ENCODE measurements around the gene COL8A1. TPM values are rescaled to one million over a fixed set of nuclear protein-coding genes. Genes with fewer than 3 reads are reported as not detected.
A peak's percentile ranks its signal among the peaks of the same experiment; 100 is the strongest.

COL8A1 gene
- total RNA-seq, 2 donors from 2014 or later = 0.10 TPM; not detected in 1

DNA sequence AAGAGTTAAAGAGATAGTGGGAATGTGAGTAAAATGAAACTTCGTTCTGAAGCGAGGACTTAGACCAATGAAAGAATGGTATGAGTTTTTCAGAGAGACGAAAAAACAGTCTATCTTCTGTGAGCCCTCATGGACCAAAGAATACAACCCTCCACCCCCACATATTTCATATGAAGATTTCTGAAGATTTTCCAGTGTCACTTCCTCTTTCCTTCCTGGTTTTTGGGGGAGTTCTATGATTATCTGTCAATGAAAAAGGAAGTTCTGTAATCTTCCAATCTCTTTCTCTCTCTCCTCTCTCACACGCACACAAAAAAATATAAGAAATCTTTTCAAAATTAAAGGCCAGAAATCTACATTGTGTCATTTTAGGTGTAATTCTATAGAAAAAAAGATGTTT, 206.9 kb downstream of the COL8A1 start:
- no peaks in the 10 kb centered on the region for H3K9me3 Mint-ChIP-seq
- H3K4me1 Mint-ChIP-seq (ENCODE audit: low read depth) = peaks cover 26% of the 10 kb centered on the region
- peak overlapping the region; percentile 18 for H3K27ac Mint-ChIP-seq
- no peak for ATAC-seq (replicated peaks in 1 of 2)
- H3K36me3 Mint-ChIP-seq (ENCODE audit: insufficient read depth in 2 of 2) = no peaks in the 10 kb centered on the region
- no peak for DNase-seq
- H3K4me3 Mint-ChIP-seq = no peak overlapping the region
- H3K27me3 Mint-ChIP-seq (ENCODE audit: low read depth) = no peaks in the 10 kb centered on the region

DNA sequence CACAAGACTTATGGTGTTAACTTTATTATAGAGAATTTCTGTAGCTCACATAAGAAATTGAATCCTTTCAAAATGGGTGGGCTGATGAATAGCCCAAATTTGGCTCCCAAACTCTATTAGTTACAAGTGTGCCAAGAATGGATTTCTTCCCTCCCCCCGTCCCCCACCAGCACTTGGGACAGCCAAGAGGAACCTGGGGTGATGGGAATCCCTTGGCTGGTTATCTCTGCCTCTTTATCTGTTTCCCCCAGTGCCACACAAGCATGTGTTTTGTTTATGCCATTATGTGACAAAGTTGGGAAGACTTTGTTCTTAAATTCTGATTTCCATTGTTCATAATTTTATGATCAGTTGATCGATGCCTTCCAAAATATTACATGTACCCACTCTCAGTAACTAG, 207.6 kb downstream of the COL8A1 start:
- H3K4me1 Mint-ChIP-seq (ENCODE audit: low read depth) = peaks cover 26% of the 10 kb centered on the region
- no peak overlapping the region for H3K27ac Mint-ChIP-seq
- no peak for ATAC-seq (replicated peaks in 1 of 2)
- H3K36me3 Mint-ChIP-seq (ENCODE audit: insufficient read depth in 2 of 2) = no peaks in the 10 kb centered on the region
- DNase-seq = no peak
- H3K4me3 Mint-ChIP-seq = no peak overlapping the region
- H3K27me3 Mint-ChIP-seq (ENCODE audit: low read depth) = no peaks in the 10 kb centered on the region
- no peaks in the 10 kb centered on the region for H3K9me3 Mint-ChIP-seq

DNA sequence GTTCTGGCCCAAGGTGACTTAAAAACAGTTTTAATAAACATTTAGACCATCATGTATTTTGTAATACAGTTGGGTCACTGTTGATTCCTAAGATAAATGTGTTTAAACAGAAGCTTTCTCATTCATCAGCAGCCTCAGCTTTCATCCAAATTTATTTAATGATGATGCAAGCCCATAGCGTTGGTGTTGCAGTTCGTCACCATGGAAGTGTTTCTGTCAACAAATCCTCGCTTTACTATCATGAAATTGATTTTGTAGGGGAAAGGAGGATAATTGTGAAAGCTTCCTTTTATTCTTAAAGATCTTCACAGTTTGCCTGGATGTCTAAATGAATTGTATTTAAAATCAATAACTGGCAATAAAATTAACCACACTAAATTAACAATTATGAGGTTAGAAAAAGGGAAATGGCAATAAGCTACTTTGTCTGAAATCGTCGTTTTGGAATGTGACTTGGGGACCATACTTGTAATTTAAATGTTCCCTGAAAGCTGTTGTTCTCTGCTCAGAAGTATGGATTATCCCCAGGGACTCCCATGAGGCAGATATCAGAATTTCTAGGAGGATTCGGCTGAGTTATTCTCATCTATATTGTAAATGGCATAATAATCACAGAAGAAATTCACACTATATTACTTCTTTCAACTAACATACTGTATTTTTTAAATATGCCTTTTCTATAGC, 208.2 kb downstream of the COL8A1 start:
- Mint-ChIP-seq H3K36me3 (ENCODE audit: insufficient read depth in 2 of 2) (no peaks in the 10 kb centered on the region), H3K4me3 (no peak overlapping the region), H3K9me3 (no peaks in the 10 kb centered on the region), H3K27ac (no peak overlapping the region), H3K27me3 (ENCODE audit: low read depth) (no peaks in the 10 kb centered on the region), H3K4me1 (ENCODE audit: low read depth) (peaks cover 26% of the 10 kb centered on the region)
- DNase-seq (no peak), ATAC-seq (replicated peaks in 1 of 2) (no peak)

DNA sequence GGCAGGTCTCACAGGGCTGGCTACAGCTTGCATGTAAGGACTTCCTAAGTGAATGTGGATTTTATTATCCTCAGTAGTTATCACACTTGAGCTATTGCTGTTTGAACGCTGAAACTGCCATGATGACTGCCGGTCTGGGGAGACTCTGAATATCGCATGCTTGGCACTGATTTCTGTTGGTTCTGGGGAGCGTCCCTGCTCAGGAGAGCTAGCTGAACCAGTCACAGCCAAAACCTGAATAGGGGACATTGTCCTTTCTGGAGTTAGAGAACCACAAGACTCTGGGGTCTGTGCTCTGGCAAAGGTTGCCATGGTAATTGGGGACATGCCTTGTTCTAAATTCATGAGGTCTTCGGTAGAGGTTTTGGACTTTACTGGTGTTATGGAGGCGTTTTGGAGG, 210.0 kb downstream of the COL8A1 start:
- Mint-ChIP-seq H3K27ac (no peak overlapping the region), H3K4me1 (ENCODE audit: low read depth) (peaks cover 26% of the 10 kb centered on the region), H3K36me3 (ENCODE audit: insufficient read depth in 2 of 2) (peaks cover 0 to 1% of the 10 kb centered on the region in 2 donors), H3K9me3 (no peaks in the 10 kb centered on the region), H3K27me3 (ENCODE audit: low read depth) (no peaks in the 10 kb centered on the region), H3K4me3 (no peak overlapping the region)
- no peak for DNase-seq
- no peak for ATAC-seq (replicated peaks in 1 of 2)

Other genes starting within 250 kb of the COL8A1 start
- gene CMSS1, start 179.3 kb downstream of the COL8A1 start, total RNA-seq = 100 to 1,000 TPM in 1 of 2 donors, 10 to 100 TPM in 1; 88.5 to 101 TPM

Data from activated T-cell treated with anti-CD3 and anti-CD28 coated beads, Interleukin-2, amount 50 U/mL, for 72 hours (primary cell).